HEK293T (cell line): ENCODE results near the gene DSP.

Experiments used
- ARNT ChIP-seq: fragments of 450-650 bp; IDR thresholded peaks from 2 replicates; pipeline ENCODE4 v1.6.1; 2017; ENCODE audit warnings: mild to moderate bottlenecking
- BHLHE40 ChIP-seq: fragments of 450-650 bp; IDR thresholded peaks from 2 replicates; pipeline ENCODE4 v1.6.1; 2016; ENCODE audit warnings: mild to moderate bottlenecking, moderate library complexity, borderline replicate concordance
- FOXA1 ChIP-seq: fragments of 450-650 bp; IDR thresholded peaks from 2 replicates; pipeline ENCODE4 v1.6.1; 2016; ENCODE audit warnings: mild to moderate bottlenecking
- FOXK2 ChIP-seq: fragments of 450-650 bp; IDR thresholded peaks from 2 replicates; pipeline ENCODE4 v1.6.1; 2016; ENCODE audit warnings: mild to moderate bottlenecking
- FOXM1 ChIP-seq: fragments of 450-650 bp; IDR thresholded peaks from 2 replicates; pipeline ENCODE4 v1.6.1; 2017; ENCODE audit warnings: mild to moderate bottlenecking, borderline replicate concordance
- HDGF ChIP-seq: fragments of 450-650 bp; IDR thresholded peaks from 2 replicates; pipeline ENCODE4 v1.6.1; 2017; ENCODE audit warnings: antibody characterized with exemption, borderline replicate concordance
- LEF1 ChIP-seq: fragments of 450-650 bp; IDR thresholded peaks from 2 replicates; pipeline ENCODE4 v1.6.1; 2017; ENCODE audit warnings: mild to moderate bottlenecking, borderline replicate concordance
- NFRKB ChIP-seq: fragments of 450-650 bp; IDR thresholded peaks from 2 replicates; pipeline ENCODE4 v1.6.1; 2016; ENCODE audit warnings: mild to moderate bottlenecking, moderate library complexity
- SP1 ChIP-seq: fragments of 450-650 bp; IDR thresholded peaks from 2 replicates; pipeline ENCODE4 v1.6.1; 2017
- SUZ12 ChIP-seq: fragments of 450-650 bp; IDR thresholded peaks from 2 replicates; pipeline ENCODE4 v1.6.1; 2016; ENCODE audit warnings: mild to moderate bottlenecking
- TARDBP ChIP-seq: fragments of 450-650 bp; IDR thresholded peaks from 2 replicates; pipeline ENCODE4 v1.6.1; 2016
- ZNF384 ChIP-seq: fragments of 450-650 bp; IDR thresholded peaks from 2 replicates; pipeline ENCODE4 v1.6.1; 2016

DNA sequence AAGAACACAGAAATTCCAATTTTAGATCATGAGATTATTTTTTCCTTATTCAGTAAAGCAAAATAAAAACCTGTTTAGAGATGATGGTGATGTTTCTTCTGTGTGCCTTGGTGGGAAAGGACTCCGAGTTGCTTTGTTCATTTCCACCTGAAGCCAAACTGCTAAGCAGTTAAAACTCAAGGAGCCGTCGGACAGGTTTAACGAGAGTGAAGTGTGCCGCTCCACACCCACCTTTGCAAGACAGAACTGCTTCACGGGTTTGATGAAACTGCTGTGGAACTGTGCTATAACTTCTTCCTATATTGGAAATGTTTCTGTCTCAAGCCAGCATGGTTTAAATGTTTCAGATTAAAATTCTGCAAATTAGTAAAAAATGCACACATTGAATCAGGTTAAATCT lies 9.2 kb upstream of the DSP start:
- TF ChIP-seq ZNF384 (no peak), FOXM1 (no peak), LEF1 (no peak), FOXK2 (no peak), SUZ12 (no peak), HDGF (no peak), TARDBP (no peak), FOXA1 (no peak), SP1 (no peak), NFRKB (no peak), BHLHE40 (no peak), ARNT (no peak)
